Stimulated activated effector memory CD8-positive, alpha-beta T cell treated with anti-CD3 and anti-CD28 coated beads, Interleukin-12 subunit alpha, Interleukin-12 subunit beta, amount 100 ng/mL, for 72 hours (primary cell): ENCODE measurements around the gene BRCC3.
"Not testable (repeated sequence)": the region's sequence is repeated elsewhere in the genome, so short reads cannot be mapped to it uniquely, and the experiment has no call there.

Experiments
- ATAC-seq: fragments of 150-1000 bp; cut with Tn5 transposase; 2 replicates; pipeline ENCODE4 v1.10.0; 2021
- DNase-seq, 2 donors: peaks; one replicate each; pipeline ENCODE4 v3.0.0; 2021 to 2022; ENCODE audit warnings: low spot score in 2 of 2
- H3K27ac Mint-ChIP-seq: one replicate; pipeline ENCODE4 v1.8.0; 2022; ENCODE audit warnings: mild to moderate bottlenecking, mixed read lengths
- H3K36me3 Mint-ChIP-seq: one replicate; pipeline ENCODE4 v1.8.0; 2022; ENCODE audit warnings: mild to moderate bottlenecking, mixed read lengths
- H3K4me1 Mint-ChIP-seq: one replicate; pipeline ENCODE4 v1.8.0; 2022; ENCODE audit warnings: mixed read lengths
- H3K4me3 Mint-ChIP-seq: one replicate; pipeline ENCODE4 v1.8.0; 2022; ENCODE audit warnings: mild to moderate bottlenecking, mixed read lengths
- H3K9me3 Mint-ChIP-seq: one replicate; pipeline ENCODE4 v1.8.0; 2022; ENCODE audit warnings: mixed read lengths

BRCC3 gene

DNA sequence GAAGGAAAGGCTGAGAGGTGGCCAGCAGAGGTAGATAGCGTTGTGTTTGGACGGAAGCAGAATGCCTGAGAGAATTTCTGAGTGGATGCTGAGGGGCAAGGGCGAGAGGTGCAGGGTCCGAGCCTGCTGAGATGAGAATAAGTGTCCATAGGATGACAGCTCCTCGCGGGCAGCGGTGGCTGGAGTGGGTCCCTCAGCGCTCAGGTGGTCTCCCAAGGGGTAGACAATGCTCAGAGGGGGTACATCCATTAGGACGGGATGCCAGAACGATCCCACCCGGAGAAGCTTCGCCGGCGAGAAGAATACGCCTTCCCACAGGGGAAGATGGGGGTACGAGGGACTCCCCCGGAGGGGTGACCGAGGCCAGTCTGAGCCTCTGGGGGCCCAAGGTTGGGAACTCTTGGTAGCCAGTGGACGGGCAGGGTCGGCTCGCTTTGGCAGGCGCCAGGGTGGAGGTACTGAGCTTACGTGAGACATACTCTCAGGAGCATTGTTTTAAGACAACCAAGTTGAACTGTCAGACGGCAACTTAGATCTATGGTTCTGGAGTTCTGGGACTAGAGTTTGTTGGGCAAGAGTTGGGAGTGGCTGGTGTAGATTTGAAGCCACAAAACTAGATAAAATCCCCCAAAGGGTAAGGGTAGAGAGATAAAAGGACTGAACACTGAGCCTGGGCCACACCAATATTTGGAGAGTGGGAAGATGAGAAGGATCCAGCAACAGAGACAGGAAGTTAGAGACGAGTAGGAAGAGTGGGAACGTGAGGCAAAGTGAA lies 15.8 kb downstream of the BRCC3 start:
- peaks cover 5% of the 10 kb centered on the region for H3K4me1 Mint-ChIP-seq
- peaks cover 57% of the 10 kb centered on the region for H3K36me3 Mint-ChIP-seq
- no peaks in the 10 kb centered on the region for H3K9me3 Mint-ChIP-seq
- no peak overlapping the region for H3K4me3 Mint-ChIP-seq
- ATAC-seq (no peak), DNase-seq (no peak)
- no peak overlapping the region for H3K27ac Mint-ChIP-seq

- Mint-ChIP-seq H3K4me3 (no peak overlapping the region), H3K27ac (no peak overlapping the region), H3K4me1 (peaks cover under 1% of the 10 kb centered on the region), H3K9me3 (no peaks in the 10 kb centered on the region), H3K36me3 (peaks cover 73% of the 10 kb centered on the region)
- no peak for ATAC-seq
- no peak for DNase-seq
Measured at GRCh38 chrX:155094468-155095061, 23.3 kb downstream of the BRCC3 start.

- Mint-ChIP-seq H3K27ac (no peak overlapping the region), H3K9me3 (no peaks in the 10 kb centered on the region), H3K36me3 (peaks cover 54% of the 10 kb centered on the region), H3K4me3 (no peak overlapping the region), H3K4me1 (peaks cover 6% of the 10 kb centered on the region)
- DNase-seq (no peak), ATAC-seq (no peak)
Measured at GRCh38 chrX:155105919-155106318, 34.6 kb downstream of the BRCC3 start.

- peaks cover 57% of the 10 kb centered on the region for H3K36me3 Mint-ChIP-seq
- ATAC-seq (peak; percentile 54), DNase-seq (no peak)
- H3K27ac Mint-ChIP-seq, result no peak overlapping the region
- no peak overlapping the region for H3K4me3 Mint-ChIP-seq
- no peaks in the 10 kb centered on the region for H3K9me3 Mint-ChIP-seq
- peaks cover 6% of the 10 kb centered on the region for H3K4me1 Mint-ChIP-seq
Measured at GRCh38 chrX:155108427-155108826, 37.1 kb downstream of the BRCC3 start.

- peaks cover 6% of the 10 kb centered on the region for H3K4me1 Mint-ChIP-seq
- H3K9me3 Mint-ChIP-seq, result no peaks in the 10 kb centered on the region
- peaks cover 44% of the 10 kb centered on the region for H3K36me3 Mint-ChIP-seq
- ATAC-seq (no peak), DNase-seq (no peak)
- no peak overlapping the region for H3K4me3 Mint-ChIP-seq
- no peak overlapping the region for H3K27ac Mint-ChIP-seq
Measured at GRCh38 chrX:155112171-155112570, 40.9 kb downstream of the BRCC3 start.

DNA sequence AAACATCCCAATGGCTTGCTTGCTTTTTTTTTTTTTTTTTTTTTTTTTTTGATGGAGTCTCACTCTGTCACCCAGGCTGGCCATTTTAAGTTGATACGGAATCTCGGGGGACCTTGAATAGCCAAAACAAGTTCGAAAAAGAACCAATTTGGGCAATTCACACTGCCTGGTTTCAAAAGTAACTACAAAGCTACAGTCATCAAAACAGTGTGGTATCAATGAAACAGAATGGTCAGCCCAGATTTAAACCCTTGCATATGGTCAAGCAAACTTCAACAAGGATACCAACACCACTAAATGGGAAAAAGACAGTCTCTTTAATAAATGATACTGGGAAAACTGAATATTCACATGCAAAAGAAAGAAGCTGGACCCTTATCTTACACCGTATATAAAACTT lies 41.8 kb downstream of the BRCC3 start:
- ATAC-seq, result no peak
- H3K36me3 Mint-ChIP-seq, result peaks cover 40% of the 10 kb centered on the region
- no peaks in the 10 kb centered on the region for H3K9me3 Mint-ChIP-seq
- DNase-seq, result no peak
- H3K4me1 Mint-ChIP-seq, result peaks cover 6% of the 10 kb centered on the region
- no peak overlapping the region for H3K27ac Mint-ChIP-seq
- H3K4me3 Mint-ChIP-seq, result no peak overlapping the region

DNA sequence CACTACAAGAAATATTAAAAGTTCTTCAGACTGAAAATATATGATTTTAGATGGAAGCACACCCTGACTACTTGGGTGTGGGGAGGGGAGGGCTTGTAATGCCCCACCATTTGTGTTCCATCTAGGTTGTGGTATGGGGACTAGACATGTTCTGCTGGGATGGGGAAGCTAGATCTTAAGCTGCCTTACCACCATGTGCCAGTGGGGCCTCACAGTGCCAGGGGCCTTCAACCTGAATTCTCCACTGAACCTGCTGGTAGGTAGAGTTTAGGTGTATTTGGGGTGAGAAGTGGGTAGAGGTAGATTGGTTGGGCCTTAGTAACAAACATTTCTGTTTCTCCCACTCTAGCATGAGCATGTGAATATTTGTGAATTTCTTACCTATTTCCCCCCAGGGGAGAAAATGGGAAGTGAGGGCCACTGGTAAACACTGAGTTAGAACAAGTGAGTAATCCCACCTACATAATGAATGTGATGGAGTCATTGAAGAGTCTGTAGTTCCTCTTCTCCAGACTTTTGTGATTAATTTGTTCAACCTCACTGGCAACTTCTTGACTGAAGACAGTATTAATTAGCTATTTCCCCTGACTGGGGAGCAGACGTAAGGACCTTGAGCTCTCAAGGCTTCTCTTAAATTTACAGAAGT lies 44.0 kb downstream of the BRCC3 start:
- DNase-seq (no peak), ATAC-seq (no peak)
- Mint-ChIP-seq H3K4me3 (no peak overlapping the region), H3K27ac (no peak overlapping the region), H3K9me3 (no peaks in the 10 kb centered on the region), H3K4me1 (no peaks in the 10 kb centered on the region), H3K36me3 (peaks cover 32% of the 10 kb centered on the region)

GRCh38 chrX:155127465-155127864 lies 56.2 kb downstream of the BRCC3 start:
- no peak for ATAC-seq
- Mint-ChIP-seq H3K4me1 (no peaks in the 10 kb centered on the region), H3K9me3 (peaks cover 5% of the 10 kb centered on the region), H3K36me3 (peaks cover 17% of the 10 kb centered on the region), H3K4me3 (no peak overlapping the region), H3K27ac (no peak overlapping the region)
- DNase-seq, result no peak

DNA sequence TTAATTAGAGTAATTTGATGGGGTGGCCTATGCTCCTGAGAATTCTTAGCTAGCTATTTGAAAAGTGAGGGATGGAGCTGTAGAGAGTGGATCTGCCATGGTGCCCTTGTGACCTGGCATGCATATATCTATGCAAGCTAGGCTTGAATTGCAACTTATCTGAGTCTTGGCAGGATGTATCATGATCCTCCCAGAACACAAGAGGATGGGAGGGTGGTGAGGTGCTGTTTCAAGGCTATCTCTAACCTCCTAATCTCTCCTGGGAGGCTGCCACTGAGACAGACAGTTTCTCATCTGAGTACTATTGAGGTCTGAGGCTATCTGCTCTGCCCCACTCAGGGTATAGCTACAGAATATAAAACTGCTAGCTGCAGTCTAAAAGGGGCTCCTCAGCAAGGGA lies 56.6 kb downstream of the BRCC3 start:
- Mint-ChIP-seq H3K4me1 (no peaks in the 10 kb centered on the region), H3K27ac (no peak overlapping the region), H3K4me3 (no peak overlapping the region), H3K9me3 (peaks cover 5% of the 10 kb centered on the region), H3K36me3 (peaks cover 14% of the 10 kb centered on the region)
- no peak for DNase-seq
- ATAC-seq, result no peak

DNA sequence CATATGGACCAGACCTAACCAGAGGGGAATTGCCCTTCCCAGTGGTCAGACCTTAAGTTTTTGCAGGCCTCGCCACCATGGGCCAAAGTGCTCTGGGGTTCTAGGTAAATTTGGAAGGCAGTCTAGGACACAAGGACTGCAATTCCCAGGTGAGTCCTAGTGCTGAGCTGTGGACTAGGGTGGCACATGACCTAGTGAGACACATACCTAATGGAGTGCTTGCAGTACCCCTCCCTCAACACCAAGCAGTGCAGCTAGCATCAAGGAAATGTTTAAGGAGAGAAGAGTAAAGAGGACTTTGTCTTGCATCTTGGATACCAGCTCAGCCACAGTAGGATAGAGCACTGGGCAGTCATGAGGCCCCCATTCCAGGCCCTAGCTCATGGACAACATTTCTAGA lies 60.8 kb downstream of the BRCC3 start:
- DNase-seq (no peak), ATAC-seq (no peak)
- Mint-ChIP-seq H3K9me3 (peaks cover 5% of the 10 kb centered on the region), H3K27ac (no peak overlapping the region), H3K4me3 (no peak overlapping the region), H3K36me3 (no peaks in the 10 kb centered on the region), H3K4me1 (no peaks in the 10 kb centered on the region)

DNA sequence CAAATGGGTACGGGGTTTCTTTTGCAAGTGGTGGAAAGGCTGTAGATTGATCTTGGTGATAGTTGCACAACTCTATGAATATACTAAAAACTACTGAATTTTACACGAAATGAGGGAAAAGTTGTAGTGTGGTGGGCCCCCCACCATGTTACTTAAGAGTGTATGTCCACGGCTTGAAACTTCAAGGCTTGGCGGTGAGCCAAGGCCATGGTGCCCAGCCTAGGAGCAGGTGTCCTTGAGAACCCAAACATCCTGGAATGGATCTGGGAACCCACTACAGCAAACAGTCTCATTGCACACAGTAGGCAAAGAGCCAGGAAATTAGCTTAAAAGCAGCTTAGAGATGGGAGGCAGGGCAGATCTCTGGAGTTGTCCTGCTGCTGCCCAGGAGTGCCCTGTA lies 62.9 kb downstream of the BRCC3 start:
- Mint-ChIP-seq H3K4me3 (no peak overlapping the region), H3K27ac (no peak overlapping the region), H3K9me3 (peaks cover 3% of the 10 kb centered on the region), H3K36me3 (no peaks in the 10 kb centered on the region), H3K4me1 (no peaks in the 10 kb centered on the region)
- DNase-seq, result no peak
- ATAC-seq, result no peak

- Mint-ChIP-seq H3K9me3 (no peaks in the 10 kb centered on the region), H3K36me3 (no peaks in the 10 kb centered on the region), H3K4me3 (no peak overlapping the region), H3K27ac (no peak overlapping the region), H3K4me1 (peaks cover 5% of the 10 kb centered on the region)
- DNase-seq, result no peak
- no peak for ATAC-seq
Measured at GRCh38 chrX:155143959-155144548, 72.7 kb downstream of the BRCC3 start.

- Mint-ChIP-seq H3K36me3 (no peaks in the 10 kb centered on the region), H3K4me3 (no peak overlapping the region), H3K27ac (no peak overlapping the region), H3K4me1 (peaks cover 6% of the 10 kb centered on the region), H3K9me3 (no peaks in the 10 kb centered on the region)
- ATAC-seq, result no peak
- no peak for DNase-seq
Measured at GRCh38 chrX:155144926-155145325, 73.6 kb downstream of the BRCC3 start.

GRCh38 chrX:155147612-155148011 lies 76.3 kb downstream of the BRCC3 start:
- not testable (repeated sequence) for H3K27ac Mint-ChIP-seq, H3K4me1 Mint-ChIP-seq, ATAC-seq, H3K36me3 Mint-ChIP-seq, H3K9me3 Mint-ChIP-seq, DNase-seq, H3K4me3 Mint-ChIP-seq

- ATAC-seq, H3K4me1 Mint-ChIP-seq, H3K36me3 Mint-ChIP-seq, H3K4me3 Mint-ChIP-seq, DNase-seq, H3K27ac Mint-ChIP-seq, H3K9me3 Mint-ChIP-seq: not testable (repeated sequence)
Measured at GRCh38 chrX:155148166-155148565, 76.9 kb downstream of the BRCC3 start.
